IMR-90 (cell line): ENCODE data around the gene PGBD5. TPM values are rescaled to one million over a fixed set of nuclear protein-coding genes. Genes with fewer than 3 reads are reported as not detected.

Source experiments
- ATAC-seq: fragments of 200-7000 bp; cut with Tn5 transposase; 2 replicates; pipeline ENCODE4 v1.9.1; 2020; ENCODE audit warnings: low read depth, mild to moderate bottlenecking, moderate library complexity
- BruUV-seq: library from RNA; stranded (reverse); fragments of 400-500 nt; replicated peaks from 2 replicates; lab custom pipeline; 2021; lab: Mats Ljungman, UMichigan
- CTCF ChIA-PET: fragments of 300-600 bp; formaldehyde crosslinking; extraction: SDS; loops from one replicate; lab custom pipeline; 2021; ENCODE audit warnings: antibody characterized with exemption; lab: Yijun Ruan, JAX
- POLR2A ChIA-PET: fragments of 300-600 bp; sonication (Branson Sonifier 250); formaldehyde crosslinking; loops from one replicate; lab custom pipeline; 2022; ENCODE audit warnings: antibody characterized with exemption; ENCODE audit not compliant: unreplicated experiment; lab: Charles Lee
- DNase-seq: peaks from one replicate; pipeline ENCODE4 v3.0.0; 2013
- H2AFZ ChIP-seq: replicated peaks from 2 replicates; pipeline ENCODE3; 2013; ENCODE audit warnings: low read length, mild to moderate bottlenecking; ENCODE audit not compliant: poor library complexity
- H2AK5ac ChIP-seq: 2 replicates; pipeline ENCODE4 v1.6.1; 2013; ENCODE audit warnings: low read depth, low read length, inconsistent platforms
- H2AK9ac ChIP-seq: replicated peaks from 2 replicates; pipeline ENCODE3; 2013; ENCODE audit warnings: mild to moderate bottlenecking, low read depth, low read length, moderate library complexity; ENCODE audit not compliant: poor library complexity
- H2BK120ac ChIP-seq: 2 replicates; pipeline ENCODE4 v1.6.1; 2013; ENCODE audit warnings: low read depth, low read length, inconsistent platforms
- H2BK15ac ChIP-seq: 3 replicates; pipeline ENCODE4 v1.6.1; 2013; ENCODE audit warnings: low read depth, low read length, inconsistent platforms
- H2BK20ac ChIP-seq: 2 replicates; pipeline ENCODE4 v1.6.1; 2013; ENCODE audit warnings: low read depth, mild to moderate bottlenecking, inconsistent platforms, low read length, moderate library complexity
- H2BK5ac ChIP-seq: 2 replicates; pipeline ENCODE4 v1.6.1; 2013; ENCODE audit warnings: mild to moderate bottlenecking, low read depth, low read length, inconsistent platforms; ENCODE audit not compliant: poor library complexity, severe bottlenecking
- H3K14ac ChIP-seq: replicated peaks from 2 replicates; pipeline ENCODE4 v1.6.1; 2013; ENCODE audit warnings: low read depth, low read length, inconsistent platforms
- H3K18ac ChIP-seq: 2 replicates; pipeline ENCODE4 v1.6.1; 2013; ENCODE audit warnings: low read depth, low read length, control low read depth
- H3K23ac ChIP-seq: 2 replicates; pipeline ENCODE4 v1.6.1; 2013; ENCODE audit warnings: low read depth, low read length, inconsistent platforms
- H3K27ac ChIP-seq: 2 replicates; pipeline ENCODE4 v1.5.1; 2013; ENCODE audit warnings: mild to moderate bottlenecking, control low read depth, low read length; ENCODE audit not compliant: insufficient read depth
- H3K27me3 ChIP-seq: 2 replicates; pipeline ENCODE4 v1.6.1; 2013; ENCODE audit warnings: low read length; ENCODE audit not compliant: control insufficient read depth, insufficient read depth
- H3K36me3 ChIP-seq: 2 replicates; pipeline ENCODE4 v1.6.1; 2013; ENCODE audit warnings: low read length, mixed read lengths; ENCODE audit not compliant: control insufficient read depth, insufficient read depth
- H3K4ac ChIP-seq: 2 replicates; pipeline ENCODE4 v1.6.1; 2013; ENCODE audit warnings: low read depth, low read length, inconsistent platforms
- H3K4me1 ChIP-seq: 2 replicates; pipeline ENCODE4 v1.6.1; 2013; ENCODE audit warnings: low read length, mixed read lengths; ENCODE audit not compliant: control insufficient read depth, insufficient read depth
- H3K4me2 ChIP-seq: 2 replicates; pipeline ENCODE4 v1.6.1; 2013; ENCODE audit warnings: low read depth, mild to moderate bottlenecking, control low read depth, low read length, moderate library complexity
- H3K4me3 ChIP-seq: 2 replicates; pipeline ENCODE4 v1.5.1; 2013; ENCODE audit warnings: low read depth, mild to moderate bottlenecking, control low read depth, low read length, moderate library complexity; ENCODE audit not compliant: insufficient read depth
- H3K56ac ChIP-seq: 2 replicates; pipeline ENCODE4 v1.6.1; 2013; ENCODE audit warnings: low read length, inconsistent platforms; ENCODE audit not compliant: insufficient read depth; ENCODE audit errors: extremely low read depth
- H3K79me1 ChIP-seq, 2 experiments: 2 replicates each; pipeline ENCODE4 v1.6.1; 2013; ENCODE audit warnings: low read length in 2 of 2, inconsistent platforms in 1 of 2, low read depth in 1 of 2
- H3K9ac ChIP-seq: 2 replicates; pipeline ENCODE4 v1.6.1; 2013; ENCODE audit warnings: low read depth, low read length, control low read depth
- H3K9me1 ChIP-seq: 2 replicates; pipeline ENCODE4 v1.6.1; 2013; ENCODE audit warnings: low read length, inconsistent platforms; ENCODE audit not compliant: insufficient read depth
- H3K9me3 ChIP-seq: 2 replicates; pipeline ENCODE4 v1.6.1; 2013; ENCODE audit warnings: low read length; ENCODE audit not compliant: control insufficient read depth, insufficient read depth
- H4K20me1 ChIP-seq: 2 replicates; pipeline ENCODE4 v1.6.1; 2013; ENCODE audit warnings: low read length, inconsistent platforms; ENCODE audit not compliant: insufficient read depth
- H4K5ac ChIP-seq: 2 replicates; pipeline ENCODE4 v1.6.1; 2013; ENCODE audit warnings: mild to moderate bottlenecking, low read depth, low read length, control low read depth
- H4K8ac ChIP-seq, 2 experiments: 2 replicates each; pipeline ENCODE4 v1.6.1; 2013; ENCODE audit warnings: low read depth in 2 of 2, low read length in 2 of 2, control low read depth in 1 of 2, inconsistent platforms in 1 of 2
- H4K91ac ChIP-seq: 2 replicates; pipeline ENCODE4 v1.6.1; 2013; ENCODE audit warnings: low read depth, low read length, inconsistent platforms; ENCODE audit not compliant: insufficient read depth
- WGBS, 2 experiments: methylation state at CpG; one replicate each; pipeline versions ENCODE4 v1.1.5 to v1.1.7; 2013; ENCODE audit warnings: missing lambda C conversion rate in 2 of 2; ENCODE audit not compliant: insufficient read length in 1 of 2; ENCODE audit errors: extremely low coverage in 2 of 2; 5-methylcytosine and 5-hydroxymethylcytosine counted together
- dilution Hi-C: fragments of 300-500 bp; cut with HindIII; formaldehyde crosslinking; loops from one replicate; pipeline ENCODE4 v1.14.3; 2018; ENCODE audit warnings: low sequenced_read_pairs; ENCODE audit not compliant: unreplicated experiment
- in situ Hi-C: fragments of 300-500 bp; cut with MboI; formaldehyde crosslinking; loops from 3 replicates; pipeline ENCODE4 v1.14.3; 2019; ENCODE audit warnings: low sequenced_read_pairs, inconsistent platforms, mixed read lengths
- intact Hi-C: fragments of 100-400 bp; cut with micrococcal nuclease; formaldehyde crosslinking; loops from 2 replicates; pipeline ENCODE4 v1.10.0; 2022
- polyA plus RNA-seq, 3 experiments: library from polyadenylated mRNA; depleted of rRNA; stranded (reverse); fragments of >200 nt; gene quantifications; 2 replicates each; pipeline ENCODE4 v1.2.3, GENCODE V29; 2012; ENCODE audit warnings: low replicate concordance in 1 of 3
- total RNA-seq: library from RNA; depleted of rRNA; stranded (reverse); fragments of >200 nt; gene quantifications from 2 replicates; pipeline ENCODE4 v1.2.3, GENCODE V29; 2012
- TF ChIP-seq, protein P1 (sequence below): fragments of 150-350 bp; IDR thresholded peaks from 2 replicates; pipeline ENCODE4 v1.6.1; 2016; ENCODE audit warnings: low read depth, mild to moderate bottlenecking, low read length, moderate library complexity, borderline replicate concordance

The PGBD5 gene
- total and polyA plus RNA-seq, 2 of the 4 experiments (the other 2 are of a cell fraction): 0.18 to 0.36 TPM

DNA sequence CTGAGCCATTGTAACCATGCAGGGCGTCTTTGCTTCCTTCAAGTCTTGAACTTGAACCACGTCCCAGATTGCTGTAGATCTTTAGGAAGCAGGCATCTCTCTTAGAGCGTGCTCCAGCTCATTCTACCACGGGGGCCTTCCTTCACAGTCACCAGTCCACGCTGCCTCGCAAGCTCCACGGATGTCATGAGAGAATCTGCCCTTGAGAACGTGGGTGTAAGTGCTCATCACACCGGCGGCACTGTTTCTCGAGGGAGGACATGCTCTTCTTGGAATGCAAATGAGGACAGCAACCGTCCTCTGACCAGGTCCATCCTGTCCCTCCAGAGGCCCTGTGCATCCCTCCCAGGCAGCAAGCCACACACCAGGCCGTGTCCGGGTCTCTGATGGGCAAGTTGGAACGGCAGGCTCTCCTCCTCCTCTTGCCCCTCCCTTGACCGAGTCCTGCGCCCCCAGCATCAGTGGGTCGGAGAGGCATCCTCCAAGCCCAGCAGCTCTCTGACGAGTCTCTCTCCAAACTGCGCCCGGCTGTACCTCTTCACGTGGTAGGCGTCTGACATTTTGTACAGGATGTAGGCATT, 103.1 kb downstream of the PGBD5 start:
- Histone ChIP-seq H2AK9ac (no peak overlapping the region), H2BK15ac (no peak overlapping the region), H3K18ac (no peak overlapping the region), H2BK120ac (no peak overlapping the region), H3K56ac (no peak overlapping the region), H3K79me1 (no peaks in the 10 kb centered on the region), H2BK20ac (no peak overlapping the region), H3K4me3 (no peak overlapping the region), H3K36me3 (no peaks in the 10 kb centered on the region), H3K27ac (no peak overlapping the region), H3K23ac (no peak overlapping the region), H3K9me3 (no peaks in the 10 kb centered on the region), H3K14ac (no peak overlapping the region), H3K4ac (no peak overlapping the region), H3K4me1 (no peaks in the 10 kb centered on the region), H3K9me1 (no peaks in the 10 kb centered on the region), H4K5ac (no peak overlapping the region), H3K27me3 (no peaks in the 10 kb centered on the region), H3K9ac (no peak overlapping the region), H4K8ac (no peak overlapping the region), H2BK5ac (no peak overlapping the region), H4K20me1 (no peaks in the 10 kb centered on the region), H4K91ac (no peak overlapping the region), H2AK5ac (no peak overlapping the region), H2AFZ (no peak overlapping the region), H3K4me2 (no peak overlapping the region)
- CTCF ChIA-PET: no interaction called here
- intact Hi-C loops: no loop called here
- 63% methylated on average over 12 of the region's 23 CpGs; no CpG with 5 or more reads in 1 of the 2 experiments for WGBS, 2 experiments
- BruUV-seq: no TSS peak
- ATAC-seq (no peak), DNase-seq (no peak)
- dilution Hi-C loops: no loop called here
- in situ Hi-C loops: loop anchor here (25.0 kb wide), 1 partner anchor 1061 kb away; the partner anchor contains the start of gene RAB4A
- POLR2A ChIA-PET: no interaction called here
- TF ChIP-seq, protein P1, sequence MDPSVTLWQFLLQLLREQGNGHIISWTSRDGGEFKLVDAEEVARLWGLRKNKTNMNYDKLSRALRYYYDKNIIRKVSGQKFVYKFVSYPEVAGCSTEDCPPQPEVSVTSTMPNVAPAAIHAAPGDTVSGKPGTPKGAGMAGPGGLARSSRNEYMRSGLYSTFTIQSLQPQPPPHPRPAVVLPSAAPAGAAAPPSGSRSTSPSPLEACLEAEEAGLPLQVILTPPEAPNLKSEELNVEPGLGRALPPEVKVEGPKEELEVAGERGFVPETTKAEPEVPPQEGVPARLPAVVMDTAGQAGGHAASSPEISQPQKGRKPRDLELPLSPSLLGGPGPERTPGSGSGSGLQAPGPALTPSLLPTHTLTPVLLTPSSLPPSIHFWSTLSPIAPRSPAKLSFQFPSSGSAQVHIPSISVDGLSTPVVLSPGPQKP: no peak
